HEK293 (cell line): ENCODE measurements around the gene TMEM151B.

ENCODE experiments used
- CTCF ChIA-PET: fragments of 350-600 bp; formaldehyde crosslinking; extraction: SDS; loops from one replicate; lab custom pipeline; 2021; ENCODE audit warnings: antibody characterized with exemption; lab: Yijun Ruan, JAX
- POLR2A ChIA-PET: fragments of 300-600 bp; formaldehyde crosslinking; extraction: SDS; loops from one replicate; lab custom pipeline; 2020; ENCODE audit warnings: antibody characterized with exemption, inconsistent platforms; lab: Yijun Ruan, JAX
- H3K27ac ChIP-seq: fragments of 200-500 bp; sonication (Bioruptor generic); 2 replicates; pipeline ENCODE4 v1.5.1; 2014; ENCODE audit warnings: low read depth, low read length, control low read depth, inconsistent platforms; ENCODE audit errors: extremely low read depth
- H3K36me3 ChIP-seq, 2 experiments: fragments of 200-500 bp in 1 of 2; sonication (Bioruptor generic) in 1 of 2; 1 replicate in 1 of 2; 2 replicates in 1 of 2; pipeline ENCODE4 v1.5.1; 2014 to 2017; ENCODE audit warnings: inconsistent platforms in 2 of 2, low read length in 2 of 2; ENCODE audit not compliant: control insufficient read depth in 2 of 2, insufficient read depth in 1 of 2
- H3K4me1 ChIP-seq: fragments of 200-500 bp; sonication (Bioruptor generic); 2 replicates; pipeline ENCODE4 v1.5.1; 2014; ENCODE audit warnings: mild to moderate bottlenecking, low read length, inconsistent platforms; ENCODE audit not compliant: control insufficient read depth, insufficient read depth
- H3K4me3 ChIP-seq: 2 replicates; pipeline ENCODE4 v1.5.1; 2011; ENCODE audit warnings: low read depth, mild to moderate bottlenecking, control low read depth, low read length, moderate library complexity
- H3K9me3 ChIP-seq: fragments of 200-500 bp; sonication (Bioruptor generic); 2 replicates; pipeline ENCODE4 v1.5.1; 2014; ENCODE audit warnings: low read depth, low read length, inconsistent platforms; ENCODE audit not compliant: control insufficient read depth, insufficient read depth
- GLIS1 ChIP-seq: fragments of 450-650 bp; formaldehyde crosslinking; IDR thresholded peaks from 2 replicates; pipeline ENCODE4 v1.5.1; 2016; ENCODE audit warnings: missing biosample characterization, missing genetic modification characterization
- GLIS2 ChIP-seq: fragments of 450-650 bp; formaldehyde crosslinking; IDR thresholded peaks from 2 replicates; pipeline ENCODE4 v1.5.1; 2016; ENCODE audit warnings: missing biosample characterization, missing genetic modification characterization
- IKZF3 ChIP-seq: fragments of 450-650 bp; IDR thresholded peaks from 2 replicates; pipeline ENCODE4 v1.5.0; 2018; ENCODE audit warnings: missing biosample characterization, mild to moderate bottlenecking, missing genetic modification characterization, moderate library complexity
- OSR2 ChIP-seq: fragments of 450-650 bp; formaldehyde crosslinking; IDR thresholded peaks from 2 replicates; pipeline ENCODE4 v1.5.1; 2016; ENCODE audit warnings: missing biosample characterization, missing genetic modification characterization
- ZBTB8A ChIP-seq: fragments of 450-650 bp; formaldehyde crosslinking; IDR thresholded peaks from 2 replicates; pipeline ENCODE4 v1.5.1; 2016; ENCODE audit warnings: missing biosample characterization, missing genetic modification characterization
- ZIC2 ChIP-seq: fragments of 450-650 bp; formaldehyde crosslinking; IDR thresholded peaks from 2 replicates; pipeline ENCODE4 v1.5.1; 2016; ENCODE audit warnings: missing biosample characterization, missing genetic modification characterization
- ZNF114 ChIP-seq: fragments of 450-650 bp; formaldehyde crosslinking; IDR thresholded peaks from 2 replicates; pipeline ENCODE4 v1.5.0; 2017; ENCODE audit warnings: missing biosample characterization, missing genetic modification characterization
- ZNF121 ChIP-seq: fragments of 450-650 bp; formaldehyde crosslinking; IDR thresholded peaks from 2 replicates; pipeline ENCODE4 v1.5.1; 2016; ENCODE audit warnings: missing biosample characterization, missing genetic modification characterization
- ZNF169 ChIP-seq: fragments of 450-650 bp; formaldehyde crosslinking; IDR thresholded peaks from 2 replicates; pipeline ENCODE4 v1.5.1; 2016; ENCODE audit warnings: missing biosample characterization, missing genetic modification characterization
- ZNF19 ChIP-seq: fragments of 450-650 bp; formaldehyde crosslinking; IDR thresholded peaks from 2 replicates; pipeline ENCODE4; 2016; ENCODE audit warnings: missing biosample characterization, missing genetic modification characterization, low read depth
- ZNF341 ChIP-seq: fragments of 450-650 bp; formaldehyde crosslinking; IDR thresholded peaks from 2 replicates; pipeline ENCODE4; 2016; ENCODE audit warnings: low read depth, missing biosample characterization, missing genetic modification characterization
- ZNF350 ChIP-seq: fragments of 450-650 bp; formaldehyde crosslinking; IDR thresholded peaks from 2 replicates; pipeline ENCODE4 v1.5.0; 2017; ENCODE audit warnings: missing biosample characterization, mild to moderate bottlenecking, missing genetic modification characterization
- ZNF394 ChIP-seq: fragments of 450-650 bp; formaldehyde crosslinking; IDR thresholded peaks from 2 replicates; pipeline ENCODE4 v1.5.1; 2016; ENCODE audit warnings: missing biosample characterization, missing genetic modification characterization, mild to moderate bottlenecking, moderate library complexity, borderline replicate concordance
- ZNF423 ChIP-seq: fragments of 450-650 bp; formaldehyde crosslinking; IDR thresholded peaks from 2 replicates; pipeline ENCODE4 v1.5.1; 2016; ENCODE audit warnings: missing biosample characterization, missing genetic modification characterization
- ZNF561 ChIP-seq: fragments of 450-650 bp; IDR thresholded peaks from 2 replicates; pipeline ENCODE4 v1.5.1; 2018; ENCODE audit warnings: missing biosample characterization, missing genetic modification characterization, borderline replicate concordance
- ZNF785 ChIP-seq: fragments of 450-650 bp; formaldehyde crosslinking; IDR thresholded peaks from 2 replicates; pipeline ENCODE4 v1.5.1; 2016; ENCODE audit warnings: missing biosample characterization, missing genetic modification characterization
- ZNF830 ChIP-seq: fragments of 450-650 bp; IDR thresholded peaks from 2 replicates; pipeline ENCODE4 v1.5.0; 2018; ENCODE audit warnings: missing biosample characterization, missing genetic modification characterization, low read depth, mild to moderate bottlenecking, moderate library complexity
- TF ChIP-seq, protein P1 (sequence below): fragments of 450-650 bp; formaldehyde crosslinking; IDR thresholded peaks from 2 replicates; pipeline ENCODE4 v1.5.1; 2017; ENCODE audit warnings: missing biosample characterization, missing genetic modification characterization
- TF ChIP-seq, protein P2 (sequence below): fragments of 450-650 bp; formaldehyde crosslinking; IDR thresholded peaks from 2 replicates; pipeline ENCODE4 v1.5.1; 2016; ENCODE audit warnings: missing biosample characterization, missing genetic modification characterization
- TF ChIP-seq, protein P3 (sequence below): fragments of 450-650 bp; formaldehyde crosslinking; IDR thresholded peaks from 2 replicates; pipeline ENCODE4 v1.5.1; 2016; ENCODE audit warnings: missing biosample characterization, missing genetic modification characterization
- TF ChIP-seq, protein P4 (sequence below): fragments of 450-650 bp; formaldehyde crosslinking; IDR thresholded peaks from 2 replicates; pipeline ENCODE4 v1.5.1; 2016; ENCODE audit warnings: missing biosample characterization, missing genetic modification characterization
- TF ChIP-seq, protein P5 (sequence below): fragments of 450-650 bp; formaldehyde crosslinking; IDR thresholded peaks from 2 replicates; pipeline ENCODE4 v1.5.1; 2016; ENCODE audit warnings: missing biosample characterization, missing genetic modification characterization
- TF ChIP-seq, protein P6 (sequence below): fragments of 450-650 bp; formaldehyde crosslinking; conservative IDR thresholded peaks from 2 replicates; pipeline ENCODE4 v1.5.1; 2016; ENCODE audit warnings: low read depth, missing biosample characterization, missing genetic modification characterization

TMEM151B gene

DNA sequence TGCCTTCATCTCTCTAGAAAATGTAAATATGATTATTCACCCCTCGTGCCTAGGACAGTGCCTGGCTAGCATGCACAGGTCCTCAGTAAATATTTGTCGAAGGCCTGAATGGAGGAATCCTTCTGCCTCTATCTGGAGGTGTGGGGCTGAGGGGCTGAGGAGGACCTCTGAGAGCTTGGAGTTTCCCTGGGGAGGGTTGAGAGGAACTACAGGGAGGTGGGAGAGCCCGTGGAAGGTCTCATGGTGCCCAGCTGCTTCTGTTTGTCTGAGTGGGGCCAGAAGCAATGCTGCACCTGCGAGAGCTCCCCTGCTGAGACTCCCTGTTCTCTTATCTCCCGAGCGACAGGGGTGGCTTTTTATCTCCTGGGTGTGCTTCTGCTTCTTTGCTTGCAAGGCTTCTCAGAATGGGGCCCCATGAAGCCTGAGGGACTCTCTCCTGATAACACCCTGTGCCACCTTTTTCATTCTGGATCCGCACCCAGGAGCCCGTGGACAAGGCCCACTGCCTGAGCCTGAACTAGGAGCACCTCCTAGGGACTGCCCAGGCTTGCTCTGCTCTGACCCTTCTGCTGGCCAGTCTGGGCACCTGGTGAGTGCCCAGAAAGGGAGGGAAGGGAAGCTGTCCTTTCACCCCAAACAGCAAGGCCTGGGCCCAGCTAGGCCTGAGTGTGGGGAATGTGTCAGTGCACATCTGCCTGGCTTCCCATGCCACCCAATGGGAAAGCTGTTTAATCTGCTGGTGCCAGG, 44.5 kb upstream of the TMEM151B start:
- Histone ChIP-seq H3K27ac (no peak overlapping the region), H3K36me3 (peaks cover 0 to 25% of the 10 kb centered on the region in 2 experiments; a peak in 1 of 3 replicates), H3K9me3 (no peaks in the 10 kb centered on the region), H3K4me3 (no peak overlapping the region), H3K4me1 (peaks cover 24% of the 10 kb centered on the region)
- ChIA-PET CTCF (interaction anchor here (0.6 to 11.1 kb wide), 5 partner anchors 11 to 134 kb away, joined by 4 to 148 read pairs (median 15); no protein-coding TSS in a partner anchor), POLR2A (interaction anchor here (0.7 to 5.7 kb wide), 5 partner anchors 9 to 39 kb away, joined by 3 to 90 read pairs (median 14); partner anchors contain the start of genes HSP90AB1 and SLC35B2)
- TF ChIP-seq, protein P1, sequence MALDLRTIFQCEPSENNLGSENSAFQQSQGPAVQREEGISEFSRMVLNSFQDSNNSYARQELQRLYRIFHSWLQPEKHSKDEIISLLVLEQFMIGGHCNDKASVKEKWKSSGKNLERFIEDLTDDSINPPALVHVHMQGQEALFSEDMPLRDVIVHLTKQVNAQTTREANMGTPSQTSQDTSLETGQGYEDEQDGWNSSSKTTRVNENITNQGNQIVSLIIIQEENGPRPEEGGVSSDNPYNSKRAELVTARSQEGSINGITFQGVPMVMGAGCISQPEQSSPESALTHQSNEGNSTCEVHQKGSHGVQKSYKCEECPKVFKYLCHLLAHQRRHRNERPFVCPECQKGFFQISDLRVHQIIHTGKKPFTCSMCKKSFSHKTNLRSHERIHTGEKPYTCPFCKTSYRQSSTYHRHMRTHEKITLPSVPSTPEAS (tag by site-specific recombination) = no peak
- TF ChIP-seq, protein P2, sequence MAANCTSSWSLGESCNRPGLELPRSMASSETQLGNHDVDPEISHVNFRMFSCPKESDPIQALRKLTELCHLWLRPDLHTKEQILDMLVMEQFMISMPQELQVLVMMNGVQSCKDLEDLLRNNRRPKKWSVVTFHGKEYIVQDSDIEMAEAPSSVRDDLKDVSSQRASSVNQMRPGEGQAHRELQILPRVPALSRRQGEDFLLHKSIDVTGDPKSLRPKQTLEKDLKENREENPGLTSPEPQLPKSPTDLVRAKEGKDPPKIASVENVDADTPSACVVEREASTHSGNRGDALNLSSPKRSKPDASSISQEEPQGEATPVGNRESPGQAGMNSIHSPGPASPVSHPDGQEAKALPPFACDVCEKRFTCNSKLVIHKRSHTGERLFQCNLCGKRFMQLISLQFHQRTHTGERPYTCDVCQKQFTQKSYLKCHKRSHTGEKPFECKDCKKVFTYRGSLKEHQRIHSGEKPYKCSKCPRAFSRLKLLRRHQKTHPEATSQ (tag by site-specific recombination) = no peak
- TF ChIP-seq, protein P3, sequence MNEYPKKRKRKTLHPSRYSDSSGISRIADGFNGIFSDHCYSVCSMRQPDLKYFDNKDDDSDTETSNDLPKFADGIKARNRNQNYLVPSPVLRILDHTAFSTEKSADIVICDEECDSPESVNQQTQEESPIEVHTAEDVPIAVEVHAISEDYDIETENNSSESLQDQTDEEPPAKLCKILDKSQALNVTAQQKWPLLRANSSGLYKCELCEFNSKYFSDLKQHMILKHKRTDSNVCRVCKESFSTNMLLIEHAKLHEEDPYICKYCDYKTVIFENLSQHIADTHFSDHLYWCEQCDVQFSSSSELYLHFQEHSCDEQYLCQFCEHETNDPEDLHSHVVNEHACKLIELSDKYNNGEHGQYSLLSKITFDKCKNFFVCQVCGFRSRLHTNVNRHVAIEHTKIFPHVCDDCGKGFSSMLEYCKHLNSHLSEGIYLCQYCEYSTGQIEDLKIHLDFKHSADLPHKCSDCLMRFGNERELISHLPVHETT = no peak
- TF ChIP-seq IKZF3 (tag by site-specific recombination) = 0 out of 2 replicates have a peak, but pooled peaks have one; percentile 6
- no peak for TF ChIP-seq ZNF394
- peak; percentile 59 for TF ChIP-seq ZNF423 (tag by site-specific recombination)
- peak; percentile 98 for TF ChIP-seq GLIS1 (tag by site-specific recombination)
- TF ChIP-seq ZNF19 (tag by site-specific recombination) = no peak
- TF ChIP-seq, protein P4, sequence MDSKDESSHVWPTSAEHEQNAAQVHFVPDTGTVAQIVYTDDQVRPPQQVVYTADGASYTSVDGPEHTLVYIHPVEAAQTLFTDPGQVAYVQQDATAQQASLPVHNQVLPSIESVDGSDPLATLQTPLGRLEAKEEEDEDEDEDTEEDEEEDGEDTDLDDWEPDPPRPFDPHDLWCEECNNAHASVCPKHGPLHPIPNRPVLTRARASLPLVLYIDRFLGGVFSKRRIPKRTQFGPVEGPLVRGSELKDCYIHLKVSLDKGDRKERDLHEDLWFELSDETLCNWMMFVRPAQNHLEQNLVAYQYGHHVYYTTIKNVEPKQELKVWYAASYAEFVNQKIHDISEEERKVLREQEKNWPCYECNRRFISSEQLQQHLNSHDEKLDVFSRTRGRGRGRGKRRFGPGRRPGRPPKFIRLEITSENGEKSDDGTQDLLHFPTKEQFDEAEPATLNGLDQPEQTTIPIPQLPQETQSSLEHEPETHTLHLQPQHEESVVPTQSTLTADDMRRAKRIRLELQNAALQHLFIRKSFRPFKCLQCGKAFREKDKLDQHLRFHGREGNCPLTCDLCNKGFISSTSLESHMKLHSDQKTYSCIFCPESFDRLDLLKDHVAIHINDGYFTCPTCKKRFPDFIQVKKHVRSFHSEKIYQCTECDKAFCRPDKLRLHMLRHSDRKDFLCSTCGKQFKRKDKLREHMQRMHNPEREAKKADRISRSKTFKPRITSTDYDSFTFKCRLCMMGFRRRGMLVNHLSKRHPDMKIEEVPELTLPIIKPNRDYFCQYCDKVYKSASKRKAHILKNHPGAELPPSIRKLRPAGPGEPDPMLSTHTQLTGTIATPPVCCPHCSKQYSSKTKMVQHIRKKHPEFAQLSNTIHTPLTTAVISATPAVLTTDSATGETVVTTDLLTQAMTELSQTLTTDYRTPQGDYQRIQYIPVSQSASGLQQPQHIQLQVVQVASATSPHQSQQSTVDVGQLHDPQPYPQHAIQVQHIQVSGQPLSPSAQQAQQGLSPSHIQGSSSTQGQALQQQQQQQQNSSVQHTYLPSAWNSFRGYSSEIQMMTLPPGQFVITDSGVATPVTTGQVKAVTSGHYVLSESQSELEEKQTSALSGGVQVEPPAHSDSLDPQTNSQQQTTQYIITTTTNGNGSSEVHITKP (tag by site-specific recombination) = peak; percentile 29; the same call in 1 of the 2 replicates
- no peak for TF ChIP-seq ZNF121
- TF ChIP-seq ZBTB8A (tag by site-specific recombination) = peak; percentile 60
- TF ChIP-seq, protein P5, sequence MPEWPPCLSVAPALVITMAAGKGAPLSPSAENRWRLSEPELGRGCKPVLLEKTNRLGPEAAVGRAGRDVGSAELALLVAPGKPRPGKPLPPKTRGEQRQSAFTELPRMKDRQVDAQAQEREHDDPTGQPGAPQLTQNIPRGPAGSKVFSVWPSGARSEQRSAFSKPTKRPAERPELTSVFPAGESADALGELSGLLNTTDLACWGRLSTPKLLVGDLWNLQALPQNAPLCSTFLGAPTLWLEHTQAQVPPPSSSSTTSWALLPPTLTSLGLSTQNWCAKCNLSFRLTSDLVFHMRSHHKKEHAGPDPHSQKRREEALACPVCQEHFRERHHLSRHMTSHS = no peak
- no peak for TF ChIP-seq ZNF114 (tag by site-specific recombination)
- TF ChIP-seq, protein P6, sequence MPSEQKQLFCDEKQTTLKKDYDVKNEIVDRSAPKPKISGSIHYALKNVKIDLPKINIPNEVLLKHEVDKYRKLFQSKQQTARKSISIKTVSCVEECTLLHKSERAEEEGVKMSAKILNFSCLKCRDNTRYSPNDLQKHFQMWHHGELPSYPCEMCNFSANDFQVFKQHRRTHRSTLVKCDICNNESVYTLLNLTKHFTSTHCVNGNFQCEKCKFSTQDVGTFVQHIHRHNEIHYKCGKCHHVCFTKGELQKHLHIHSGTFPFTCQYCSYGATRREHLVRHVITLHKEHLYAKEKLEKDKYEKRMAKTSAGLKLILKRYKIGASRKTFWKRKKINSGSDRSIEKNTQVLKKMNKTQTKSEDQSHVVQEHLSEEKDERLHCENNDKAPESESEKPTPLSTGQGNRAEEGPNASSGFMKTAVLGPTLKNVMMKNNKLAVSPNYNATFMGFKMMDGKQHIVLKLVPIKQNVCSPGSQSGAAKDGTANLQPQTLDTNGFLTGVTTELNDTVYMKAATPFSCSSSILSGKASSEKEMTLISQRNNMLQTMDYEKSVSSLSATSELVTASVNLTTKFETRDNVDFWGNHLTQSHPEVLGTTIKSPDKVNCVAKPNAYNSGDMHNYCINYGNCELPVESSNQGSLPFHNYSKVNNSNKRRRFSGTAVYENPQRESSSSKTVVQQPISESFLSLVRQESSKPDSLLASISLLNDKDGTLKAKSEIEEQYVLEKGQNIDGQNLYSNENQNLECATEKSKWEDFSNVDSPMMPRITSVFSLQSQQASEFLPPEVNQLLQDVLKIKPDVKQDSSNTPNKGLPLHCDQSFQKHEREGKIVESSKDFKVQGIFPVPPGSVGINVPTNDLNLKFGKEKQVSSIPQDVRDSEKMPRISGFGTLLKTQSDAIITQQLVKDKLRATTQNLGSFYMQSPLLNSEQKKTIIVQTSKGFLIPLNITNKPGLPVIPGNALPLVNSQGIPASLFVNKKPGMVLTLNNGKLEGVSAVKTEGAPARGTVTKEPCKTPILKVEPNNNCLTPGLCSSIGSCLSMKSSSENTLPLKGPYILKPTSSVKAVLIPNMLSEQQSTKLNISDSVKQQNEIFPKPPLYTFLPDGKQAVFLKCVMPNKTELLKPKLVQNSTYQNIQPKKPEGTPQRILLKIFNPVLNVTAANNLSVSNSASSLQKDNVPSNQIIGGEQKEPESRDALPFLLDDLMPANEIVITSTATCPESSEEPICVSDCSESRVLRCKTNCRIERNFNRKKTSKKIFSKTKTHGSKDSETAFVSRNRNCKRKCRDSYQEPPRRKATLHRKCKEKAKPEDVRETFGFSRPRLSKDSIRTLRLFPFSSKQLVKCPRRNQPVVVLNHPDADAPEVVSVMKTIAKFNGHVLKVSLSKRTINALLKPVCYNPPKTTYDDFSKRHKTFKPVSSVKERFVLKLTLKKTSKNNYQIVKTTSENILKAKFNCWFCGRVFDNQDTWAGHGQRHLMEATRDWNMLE (tag by site-specific recombination) = no peak
- peak; percentile 87 for TF ChIP-seq OSR2 (tag by site-specific recombination)
- peak; percentile 95 for TF ChIP-seq ZIC2 (tag by site-specific recombination)
- TF ChIP-seq ZNF561 (tag by site-specific recombination) = no peak
- TF ChIP-seq ZNF830 (tag by site-specific recombination) = no peak
- TF ChIP-seq ZNF341 (tag by site-specific recombination) = peak; percentile 63
- no peak for TF ChIP-seq ZNF350 (tag by site-specific recombination)
- no peak for TF ChIP-seq ZNF785 (tag by site-specific recombination)
- TF ChIP-seq GLIS2 (tag by site-specific recombination) = peak; percentile 23; the same call in 1 of the 2 replicates
- no peak for TF ChIP-seq ZNF169 (tag by site-specific recombination)
